Caco-2 (cell line): ENCODE measurements around the gene FITM1. TPM values are rescaled to one million over a fixed set of nuclear protein-coding genes. Genes with fewer than 3 reads are reported as not detected.

Source experiments
- BruUV-seq: library from RNA; stranded (reverse); fragments of 400-500 nt; replicated peaks from 2 replicates; lab custom pipeline; 2021; lab: Mats Ljungman, UMichigan
- CTCF ChIA-PET: fragments of 300-600 bp; sonication (Branson Sonifier 250); formaldehyde crosslinking; loops from one replicate; lab custom pipeline; 2022; ENCODE audit warnings: antibody characterized with exemption; lab: Charles Lee
- POLR2A ChIA-PET: fragments of 300-600 bp; sonication (Branson Sonifier 250); formaldehyde crosslinking; loops from one replicate; lab custom pipeline; 2022; ENCODE audit warnings: antibody characterized with exemption; lab: Charles Lee
- DNase-seq, 2 experiments: peaks; one replicate each; pipeline versions ENCODE4 v3.0.0 to v3.0.0-alpha.2; 2020 to 2022
- H3K27me3 ChIP-seq: replicated peaks from 2 replicates; pipeline ENCODE4 v1.6.0; 2011; ENCODE audit warnings: low read length; ENCODE audit not compliant: control insufficient read depth, insufficient read depth
- H3K36me3 ChIP-seq: 2 replicates; pipeline ENCODE4 v1.5.1; 2011; ENCODE audit warnings: low read length; ENCODE audit not compliant: control insufficient read depth, insufficient read depth
- H3K4me1 ChIP-seq: fragments of 250-450 bp; sonication (Bioruptor Pico); 2 replicates; pipeline ENCODE4 v1.5.1; 2020; ENCODE audit warnings: mild to moderate bottlenecking
- H3K4me3 ChIP-seq: 2 replicates; pipeline ENCODE4 v1.5.1; 2011; ENCODE audit warnings: low read depth, mild to moderate bottlenecking, control low read depth, low read length
- H3K9me3 ChIP-seq: fragments of 250-450 bp; sonication (Bioruptor Pico); 2 replicates; pipeline ENCODE4 v1.5.1; 2020; ENCODE audit warnings: mild to moderate bottlenecking, moderate library complexity
- H3K27ac Mint-ChIP-seq: one replicate; pipeline ENCODE4 v1.8.0; 2022; ENCODE audit warnings: mixed read lengths; ENCODE audit not compliant: unreplicated experiment
- H3K27me3 Mint-ChIP-seq: one replicate; pipeline ENCODE4 v1.8.0; 2022; ENCODE audit warnings: mixed read lengths; ENCODE audit not compliant: insufficient read depth, unreplicated experiment
- H3K36me3 Mint-ChIP-seq: one replicate; pipeline ENCODE4 v1.8.0; 2022; ENCODE audit warnings: mild to moderate bottlenecking, mixed read lengths; ENCODE audit not compliant: insufficient read depth, unreplicated experiment
- H3K4me1 Mint-ChIP-seq: one replicate; pipeline ENCODE4 v1.8.0; 2022; ENCODE audit warnings: low read depth, mixed read lengths; ENCODE audit not compliant: unreplicated experiment
- H3K4me3 Mint-ChIP-seq: one replicate; pipeline ENCODE4 v1.8.0; 2022; ENCODE audit warnings: mild to moderate bottlenecking, moderate library complexity, mixed read lengths; ENCODE audit not compliant: unreplicated experiment
- H3K9me3 Mint-ChIP-seq: one replicate; pipeline ENCODE4 v1.8.0; 2022; ENCODE audit warnings: mixed read lengths; ENCODE audit not compliant: unreplicated experiment
- intact Hi-C: fragments of 100-400 bp; cut with micrococcal nuclease; formaldehyde crosslinking; loops from one replicate; pipeline ENCODE4 v1.10.0; 2022; ENCODE audit not compliant: unreplicated experiment
- total RNA-seq: library from RNA; stranded (reverse); gene quantifications from 2 replicates; pipeline ENCODE4 v1.2.3, GENCODE V29; 2022
- TF ChIP-seq, protein P1 (sequence below), 2 experiments: fragments of 200-600 bp in 1 of 2; IDR thresholded peaks; 1 replicate in 1 of 2; 2 replicates in 1 of 2; pipeline versions ENCODE4 v1.5.1 to v1.8.0; 2011 to 2022; ENCODE audit warnings: antibody characterized with exemption in 1 of 2, control low read depth in 1 of 2, inconsistent platforms in 1 of 2, low read depth in 1 of 2, low read length in 1 of 2, mild to moderate bottlenecking in 1 of 2, moderate library complexity in 1 of 2; ENCODE audit not compliant: insufficient read depth in 1 of 2, severe bottlenecking in 1 of 2, unreplicated experiment in 1 of 2

Gene FITM1
- total RNA-seq, 1 experiment from 2014 or later, result 0.39 TPM

DNA sequence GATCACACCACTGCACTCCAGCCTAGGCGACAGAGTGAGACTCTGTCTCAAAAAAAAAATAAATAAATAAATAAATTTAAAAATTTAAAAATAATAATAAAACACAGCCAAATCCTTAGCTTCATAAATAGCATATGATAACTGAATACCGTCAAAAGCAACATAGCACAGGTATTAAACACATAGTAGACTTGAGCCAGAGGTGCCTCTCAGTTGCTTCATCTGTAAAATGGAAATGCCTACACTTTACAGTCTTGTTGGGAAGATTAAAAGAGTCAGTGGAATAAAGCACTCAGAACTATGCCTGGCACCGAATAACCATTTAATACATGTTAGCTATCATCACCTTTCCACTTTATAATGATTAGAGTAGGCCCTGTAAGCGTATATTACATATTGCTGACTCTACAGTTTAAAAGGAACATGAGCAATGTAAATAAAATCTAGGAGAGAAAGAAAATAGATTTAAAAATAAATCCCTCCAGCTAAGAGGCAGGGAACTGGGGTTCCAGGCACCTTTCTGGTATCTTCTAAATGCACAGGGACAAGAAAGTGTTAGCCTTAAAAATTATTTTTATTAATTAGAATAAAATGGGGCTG, 23.7 kb upstream of the FITM1 start:
- H3K27ac Mint-ChIP-seq, result no peak overlapping the region
- intact Hi-C loops, result no loop called here
- ChIA-PET POLR2A (interaction anchor here (0.6 to 1.0 kb wide), 2 partner anchors 13 to 18 kb away, joined by 4 to 7 read pairs; partner anchors contain the start of gene PCK2), CTCF (interaction anchor here (1.4 to 6.7 kb wide), 3 partner anchors 8 to 50 kb away, joined by 3 to 155 read pairs (median 9); partner anchors contain the start of genes DCAF11, NRL and PCK2)
- no TSS peak for BruUV-seq
- H3K4me1 Mint-ChIP-seq, result no peaks in the 10 kb centered on the region
- H3K36me3 Mint-ChIP-seq, result peaks cover 23% of the 10 kb centered on the region
- no peak overlapping the region for H3K4me3 Mint-ChIP-seq
- no peaks in the 10 kb centered on the region for H3K27me3 Mint-ChIP-seq
- peaks cover 8% of the 10 kb centered on the region; the same call in 1 of the 2 replicates for H3K4me1 ChIP-seq
- DNase-seq, result no peak
- TF ChIP-seq, protein P1, sequence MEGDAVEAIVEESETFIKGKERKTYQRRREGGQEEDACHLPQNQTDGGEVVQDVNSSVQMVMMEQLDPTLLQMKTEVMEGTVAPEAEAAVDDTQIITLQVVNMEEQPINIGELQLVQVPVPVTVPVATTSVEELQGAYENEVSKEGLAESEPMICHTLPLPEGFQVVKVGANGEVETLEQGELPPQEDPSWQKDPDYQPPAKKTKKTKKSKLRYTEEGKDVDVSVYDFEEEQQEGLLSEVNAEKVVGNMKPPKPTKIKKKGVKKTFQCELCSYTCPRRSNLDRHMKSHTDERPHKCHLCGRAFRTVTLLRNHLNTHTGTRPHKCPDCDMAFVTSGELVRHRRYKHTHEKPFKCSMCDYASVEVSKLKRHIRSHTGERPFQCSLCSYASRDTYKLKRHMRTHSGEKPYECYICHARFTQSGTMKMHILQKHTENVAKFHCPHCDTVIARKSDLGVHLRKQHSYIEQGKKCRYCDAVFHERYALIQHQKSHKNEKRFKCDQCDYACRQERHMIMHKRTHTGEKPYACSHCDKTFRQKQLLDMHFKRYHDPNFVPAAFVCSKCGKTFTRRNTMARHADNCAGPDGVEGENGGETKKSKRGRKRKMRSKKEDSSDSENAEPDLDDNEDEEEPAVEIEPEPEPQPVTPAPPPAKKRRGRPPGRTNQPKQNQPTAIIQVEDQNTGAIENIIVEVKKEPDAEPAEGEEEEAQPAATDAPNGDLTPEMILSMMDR (IDR thresholded peaks at IDR 0.05; ENCODE audit: insufficient read depth in 1 of 2, low read depth in 1 of 2, low read length in 1 of 2, severe bottlenecking in 1 of 2, unreplicated experiment in 1 of 2), result no peak
- no peaks in the 10 kb centered on the region for H3K27me3 ChIP-seq
- no peaks in the 10 kb centered on the region for H3K9me3 Mint-ChIP-seq
- no peaks in the 10 kb centered on the region for H3K36me3 ChIP-seq
- peaks cover 9% of the 10 kb centered on the region for H3K9me3 ChIP-seq
- H3K4me3 ChIP-seq, result no peak overlapping the region

DNA sequence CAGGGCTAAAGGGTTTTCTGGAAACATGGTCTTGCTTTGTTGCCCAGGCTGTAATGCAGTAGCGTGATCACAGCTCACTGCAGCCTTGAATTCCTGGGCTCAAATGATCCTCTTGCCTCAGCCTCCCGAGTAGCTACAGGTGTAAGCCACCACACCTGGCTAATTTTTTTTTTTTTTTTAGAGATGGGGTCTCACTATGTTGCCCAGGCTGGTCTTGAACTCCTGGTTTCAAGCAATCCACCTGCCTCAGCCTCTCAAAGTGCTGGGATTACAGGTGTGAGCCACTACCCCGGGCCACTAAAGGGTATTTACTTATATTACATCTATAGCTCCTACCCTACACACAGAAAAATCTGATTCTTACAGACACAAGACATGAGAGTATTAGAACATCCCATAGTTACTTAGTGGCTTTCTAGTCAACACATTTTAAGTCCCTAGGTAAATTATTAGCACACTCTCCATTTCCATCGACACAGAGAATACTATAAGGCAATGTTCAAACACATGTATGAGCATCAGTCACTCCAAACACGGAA, 22.1 kb upstream of the FITM1 start:
- H3K4me1 Mint-ChIP-seq, result no peaks in the 10 kb centered on the region
- Histone ChIP-seq H3K36me3 (no peaks in the 10 kb centered on the region), H3K4me1 (peaks cover 8% of the 10 kb centered on the region; the same call in 1 of the 2 replicates), H3K9me3 (peaks cover 9% of the 10 kb centered on the region), H3K27me3 (no peaks in the 10 kb centered on the region), H3K4me3 (no peak overlapping the region)
- H3K9me3 Mint-ChIP-seq, result no peaks in the 10 kb centered on the region
- H3K27ac Mint-ChIP-seq, result no peak overlapping the region
- intact Hi-C loops, result loop anchor here (1.0 kb wide), 1 partner anchor 94 kb away; no protein-coding TSS in a partner anchor
- TF ChIP-seq, protein P1 (IDR thresholded peaks at IDR 0.05; ENCODE audit: insufficient read depth in 1 of 2, low read depth in 1 of 2, low read length in 1 of 2, severe bottlenecking in 1 of 2, unreplicated experiment in 1 of 2), result no peak
- peaks cover 11% of the 10 kb centered on the region for H3K36me3 Mint-ChIP-seq
- ChIA-PET POLR2A (interaction anchor here (0.9 to 2.4 kb wide), 4 partner anchors 13 to 50 kb away, joined by 3 to 19 read pairs (median 4); partner anchors contain the start of genes PCK2 and RNF31), CTCF (interaction anchor here (0.6 to 6.7 kb wide), 15 partner anchors 12 to 56 kb away, joined by 3 to 155 read pairs (median 8); partner anchors contain the start of genes CARMIL3, EMC9, IRF9 and PCK2)
- no peak for DNase-seq
- BruUV-seq, result no TSS peak
- H3K4me3 Mint-ChIP-seq, result no peak overlapping the region
- H3K27me3 Mint-ChIP-seq, result no peaks in the 10 kb centered on the region

DNA sequence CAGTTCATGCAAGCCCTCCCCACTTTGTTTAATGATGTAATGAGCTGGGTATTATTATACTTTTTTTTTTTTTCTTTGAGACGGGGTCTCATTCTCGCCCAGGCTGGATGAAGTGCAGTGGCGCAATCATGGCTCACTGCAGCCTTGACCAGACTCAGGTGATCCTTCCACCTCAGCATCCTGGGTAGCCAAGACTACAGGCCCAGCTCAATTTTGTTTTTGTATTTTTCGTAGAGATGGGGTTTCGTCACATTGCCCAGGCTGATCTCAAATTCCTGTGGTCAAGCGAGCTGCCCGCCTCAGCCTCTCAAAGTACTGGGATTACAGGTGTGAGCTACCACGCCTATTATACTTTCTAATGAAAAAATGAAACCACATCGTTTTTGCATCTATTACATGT, 20.4 kb upstream of the FITM1 start:
- DNase-seq, result no peak

More for the DNA sequence above, 20.4 kb upstream of the FITM1 start:
- Mint-ChIP-seq H3K4me3 (no peak overlapping the region), H3K27ac (no peak overlapping the region), H3K9me3 (no peaks in the 10 kb centered on the region), H3K36me3 (peaks cover 9% of the 10 kb centered on the region), H3K27me3 (no peaks in the 10 kb centered on the region), H3K4me1 (peaks cover under 1% of the 10 kb centered on the region)
- TF ChIP-seq, protein P1 (IDR thresholded peaks at IDR 0.05; ENCODE audit: insufficient read depth in 1 of 2, low read depth in 1 of 2, low read length in 1 of 2, severe bottlenecking in 1 of 2, unreplicated experiment in 1 of 2), result no peak
- CTCF ChIA-PET, result interaction anchor here (0.7 to 6.7 kb wide), 6 partner anchors 17 to 53 kb away, joined by 3 to 155 read pairs (median 13); partner anchors contain the start of genes IRF9, PCK2 and PSME2
- Histone ChIP-seq H3K27me3 (no peaks in the 10 kb centered on the region), H3K36me3 (no peaks in the 10 kb centered on the region), H3K4me3 (no peak overlapping the region), H3K4me1 (peaks cover 8% of the 10 kb centered on the region; the same call in 1 of the 2 replicates), H3K9me3 (peaks cover 4% of the 10 kb centered on the region)
- POLR2A ChIA-PET, result interaction anchor here (1.1 kb wide), 1 partner anchor 52 kb away, joined by 3 read pairs; no protein-coding TSS in a partner anchor
- BruUV-seq, result no TSS peak
- intact Hi-C loops, result no loop called here
